Body of pancreas (tissue), 4 donors: ENCODE measurements around the gene ADGRA1. TPM values are rescaled to one million over a fixed set of nuclear protein-coding genes. Genes with fewer than 3 reads are reported as not detected.

ENCODE experiments used
- ATAC-seq: fragments of 150-250 bp; one replicate; pipeline ENCODE4 v1.9.1; 2016
- DNase-seq, 4 donors: peaks; one replicate each; pipeline ENCODE4 v3.0.0-alpha.2; 2019
- H3K27ac ChIP-seq, 4 donors: fragments of 200-600 bp; sonication (generic); 1 replicate in 3 of 4; 2 replicates in 1 of 4; pipeline versions ENCODE4 v1.5.1 to v1.6.1; 2016 to 2019; ENCODE audit warnings: mild to moderate bottlenecking in 1 of 4, mixed read lengths in 1 of 4, moderate library complexity in 1 of 4
- H3K27me3 ChIP-seq, 2 donors: fragments of 200-600 bp; sonication (generic); one replicate each; pipeline ENCODE4 v1.6.0; 2016; ENCODE audit warnings: mild to moderate bottlenecking in 1 of 2
- H3K36me3 ChIP-seq, 2 donors: fragments of 200-600 bp; sonication (generic); replicated peaks in 1 of 2; 2 replicates each; pipeline ENCODE4 v1.5.1; 2016; ENCODE audit warnings: low read depth in 2 of 2; ENCODE audit not compliant: insufficient read depth in 1 of 2
- H3K4me1 ChIP-seq: fragments of 200-600 bp; sonication (generic); one replicate; pipeline ENCODE4 v1.6.0; 2016
- H3K4me3 ChIP-seq, 2 donors: fragments of 200-600 bp; sonication (generic); 1 replicate in 1 of 2; 2 replicates in 1 of 2; pipeline ENCODE4 v1.5.1; 2016 to 2019
- H3K9me3 ChIP-seq, 3 donors: fragments of 200-600 bp; sonication (generic); 1 replicate in 2 of 3; 2 replicates in 1 of 3; pipeline ENCODE4 v1.5.1; 2016
- POLR2A ChIP-seq, 3 donors: fragments of 450-650 bp; IDR thresholded peaks; one replicate each; pipeline ENCODE4 v1.6.1; 2016; ENCODE audit warnings: antibody characterized with exemption in 3 of 3, mild to moderate bottlenecking in 2 of 3
- WGBS, 2 donors: methylation state at CpG; one replicate each; pipeline ENCODE4 v1.1.5; 2017; 5-methylcytosine and 5-hydroxymethylcytosine counted together
- intact Hi-C: fragments of 100-400 bp; cut with DNase I; formaldehyde crosslinking; loops from one replicate; pipeline ENCODE4 v1.15.1; 2023
- total RNA-seq, 2 donors: library from RNA; depleted of rRNA; stranded (reverse); fragments of >200 nt; gene quantifications; one replicate each; pipeline ENCODE4 v1.1.0, GENCODE V29; 2016
- TF ChIP-seq, protein P1 (sequence below), 7 experiments: fragments of 450-650 bp in 4 of 7; fragments of 200-600 bp in 3 of 7; sonication (generic) in 3 of 7; IDR thresholded peaks; one replicate each; pipeline ENCODE4 v1.5.1; 2016 to 2019; ENCODE audit warnings: antibody characterized with exemption in 7 of 7

The ADGRA1 gene
- total RNA-seq, 2 donors from 2014 or later, result under 0.01 TPM; not detected in 1

- ATAC-seq (peak; percentile 18), DNase-seq (peak; percentile 23 to 59 (median 52))
- H3K9me3 ChIP-seq, result no peaks in the 10 kb centered on the region
- H3K27ac ChIP-seq, result no peak overlapping the region
- no peaks in the 10 kb centered on the region for H3K36me3 ChIP-seq
- WGBS, 2 donors, result 31% methylated on average over 11 of the region's 13 CpGs; no CpG with 5 or more reads in 1 of the 2 donors
- intact Hi-C loops, result no loop called here
- peaks cover 0 to 14% of the 10 kb centered on the region in 2 donors for H3K27me3 ChIP-seq
- no peak for TF ChIP-seq POLR2A (IDR thresholded peaks at IDR 0.05)
- TF ChIP-seq, protein P1, sequence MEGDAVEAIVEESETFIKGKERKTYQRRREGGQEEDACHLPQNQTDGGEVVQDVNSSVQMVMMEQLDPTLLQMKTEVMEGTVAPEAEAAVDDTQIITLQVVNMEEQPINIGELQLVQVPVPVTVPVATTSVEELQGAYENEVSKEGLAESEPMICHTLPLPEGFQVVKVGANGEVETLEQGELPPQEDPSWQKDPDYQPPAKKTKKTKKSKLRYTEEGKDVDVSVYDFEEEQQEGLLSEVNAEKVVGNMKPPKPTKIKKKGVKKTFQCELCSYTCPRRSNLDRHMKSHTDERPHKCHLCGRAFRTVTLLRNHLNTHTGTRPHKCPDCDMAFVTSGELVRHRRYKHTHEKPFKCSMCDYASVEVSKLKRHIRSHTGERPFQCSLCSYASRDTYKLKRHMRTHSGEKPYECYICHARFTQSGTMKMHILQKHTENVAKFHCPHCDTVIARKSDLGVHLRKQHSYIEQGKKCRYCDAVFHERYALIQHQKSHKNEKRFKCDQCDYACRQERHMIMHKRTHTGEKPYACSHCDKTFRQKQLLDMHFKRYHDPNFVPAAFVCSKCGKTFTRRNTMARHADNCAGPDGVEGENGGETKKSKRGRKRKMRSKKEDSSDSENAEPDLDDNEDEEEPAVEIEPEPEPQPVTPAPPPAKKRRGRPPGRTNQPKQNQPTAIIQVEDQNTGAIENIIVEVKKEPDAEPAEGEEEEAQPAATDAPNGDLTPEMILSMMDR (IDR thresholded peaks at IDR 0.05), result no peak
- H3K4me3 ChIP-seq, result no peak overlapping the region
- peaks cover 5% of the 10 kb centered on the region for H3K4me1 ChIP-seq
Observed at GRCh38 chr10:133040198-133040597, 47.5 kb upstream of the ADGRA1 start.

DNA sequence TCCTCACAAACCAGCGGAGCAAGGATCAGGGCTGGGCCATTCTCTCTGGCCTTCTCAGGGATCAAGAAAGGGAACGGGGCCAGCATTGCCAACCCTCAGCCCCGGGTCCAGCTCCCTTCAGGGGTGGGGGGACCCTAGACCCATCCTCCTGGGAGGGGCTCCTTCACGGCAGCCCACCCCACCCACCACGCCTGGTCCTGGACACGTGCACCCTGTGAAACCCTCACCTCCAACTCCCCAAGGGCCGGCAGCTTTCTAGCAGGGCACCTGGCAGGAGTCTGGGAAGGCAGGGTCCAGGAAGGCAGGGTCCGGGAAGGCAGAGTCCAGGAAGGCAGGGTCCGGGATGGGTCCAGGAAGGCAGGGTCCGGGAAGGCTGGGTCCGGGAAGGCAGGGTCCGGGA lies 46.6 kb upstream of the ADGRA1 start:
- WGBS, 2 donors, result 57 to 66% methylated on average over 12 of the region's 12 CpGs
- Histone ChIP-seq H3K4me1 (peaks cover 9% of the 10 kb centered on the region), H3K27ac (no peak overlapping the region), H3K9me3 (no peaks in the 10 kb centered on the region), H3K4me3 (no peak overlapping the region), H3K27me3 (peaks cover 0 to 14% of the 10 kb centered on the region in 2 donors), H3K36me3 (no peaks in the 10 kb centered on the region)
- intact Hi-C loops, result no loop called here
- no peak for TF ChIP-seq POLR2A (IDR thresholded peaks at IDR 0.05)
- TF ChIP-seq, protein P1 (IDR thresholded peaks at IDR 0.05), result no peak
- no peak for ATAC-seq
- no peak for DNase-seq

DNA sequence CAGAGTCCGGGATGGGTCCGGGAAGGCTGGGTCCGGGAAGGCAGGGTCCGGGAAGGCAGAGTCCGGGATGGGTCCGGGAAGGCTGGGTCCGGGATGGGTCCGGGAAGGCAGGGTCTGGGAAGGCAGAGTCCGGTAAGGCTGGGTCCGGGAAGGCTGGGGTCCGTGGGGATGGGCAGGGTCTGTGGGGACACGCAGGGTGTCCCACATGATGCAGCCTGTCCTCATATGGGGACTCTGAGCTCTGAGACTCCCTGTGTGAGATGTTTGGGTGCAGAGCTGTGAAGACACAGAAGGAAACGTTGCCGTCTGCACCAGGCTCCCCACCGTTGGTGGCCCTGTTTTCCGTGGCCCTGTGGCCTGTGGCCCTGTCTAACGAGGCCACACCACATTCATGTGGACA lies 45.7 kb upstream of the ADGRA1 start:
- ATAC-seq (no peak), DNase-seq (no peak)
- Histone ChIP-seq H3K4me1 (peaks cover 13% of the 10 kb centered on the region), H3K9me3 (no peaks in the 10 kb centered on the region), H3K27ac (no peak overlapping the region), H3K27me3 (peaks cover 0 to 14% of the 10 kb centered on the region in 2 donors), H3K36me3 (no peaks in the 10 kb centered on the region), H3K4me3 (no peak overlapping the region)
- 65 to 78% methylated on average over 13 to 17 of the region's 17 CpGs for WGBS, 2 donors
- intact Hi-C loops, result no loop called here
- TF ChIP-seq POLR2A (IDR thresholded peaks at IDR 0.05), result no peak
- TF ChIP-seq, protein P1 (IDR thresholded peaks at IDR 0.05), result no peak

- Histone ChIP-seq H3K9me3 (no peaks in the 10 kb centered on the region), H3K36me3 (no peaks in the 10 kb centered on the region), H3K4me1 (peaks cover 13% of the 10 kb centered on the region), H3K27me3 (peaks cover 0 to 14% of the 10 kb centered on the region in 2 donors), H3K27ac (no peak overlapping the region), H3K4me3 (no peak overlapping the region)
- ATAC-seq, result no peak
- 47 to 72% methylated on average over 4 to 18 of the region's 18 CpGs for WGBS, 2 donors
- intact Hi-C loops, result no loop called here
- TF ChIP-seq POLR2A (IDR thresholded peaks at IDR 0.05), result no peak
- TF ChIP-seq, protein P1 (IDR thresholded peaks at IDR 0.05), result no peak
- no peak for DNase-seq
Observed at GRCh38 chr10:133042816-133043215, 44.9 kb upstream of the ADGRA1 start.

- no peak for DNase-seq
- H3K36me3 ChIP-seq, result no peaks in the 10 kb centered on the region
Observed at GRCh38 chr10:133043541-133044225, 44.0 kb upstream of the ADGRA1 start.

More at GRCh38 chr10:133043541-133044225, 44.0 kb upstream of the ADGRA1 start:
- no peak for ATAC-seq
- Histone ChIP-seq H3K27ac (no peak overlapping the region), H3K27me3 (peaks cover 0 to 14% of the 10 kb centered on the region in 2 donors), H3K4me1 (peaks cover 13% of the 10 kb centered on the region), H3K4me3 (no peak overlapping the region), H3K9me3 (no peaks in the 10 kb centered on the region)
- TF ChIP-seq, protein P1 (IDR thresholded peaks at IDR 0.05), result no peak
- TF ChIP-seq POLR2A (IDR thresholded peaks at IDR 0.05), result no peak
- intact Hi-C loops, result no loop called here
- WGBS, 2 donors, result 77 to 96% methylated on average over 3 to 18 of the region's 18 CpGs
